ENCODE measurements around the gene CCDC12.

DNA sequence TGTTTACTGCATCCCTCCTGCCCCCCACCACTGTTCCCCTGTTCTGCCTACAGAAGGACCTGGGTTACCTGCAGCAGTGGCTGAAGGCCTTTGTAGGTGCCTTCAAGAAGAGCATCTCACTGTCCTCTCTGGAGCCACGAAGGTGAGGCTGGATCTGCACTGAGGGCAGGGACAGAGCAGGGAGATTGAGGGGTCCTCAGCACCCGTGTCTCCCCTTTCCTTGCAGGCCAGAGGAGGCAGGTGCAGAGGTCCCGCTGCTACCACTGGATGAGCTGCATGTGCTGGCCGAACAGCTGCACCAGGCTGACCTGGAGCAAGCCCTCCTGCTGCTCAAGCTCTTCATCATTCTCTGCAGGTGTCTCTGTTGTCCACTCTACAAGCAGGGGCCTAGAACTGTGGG, 12.1 kb upstream of the CCDC12 start:
- TF ChIP-seq, protein P1, sequence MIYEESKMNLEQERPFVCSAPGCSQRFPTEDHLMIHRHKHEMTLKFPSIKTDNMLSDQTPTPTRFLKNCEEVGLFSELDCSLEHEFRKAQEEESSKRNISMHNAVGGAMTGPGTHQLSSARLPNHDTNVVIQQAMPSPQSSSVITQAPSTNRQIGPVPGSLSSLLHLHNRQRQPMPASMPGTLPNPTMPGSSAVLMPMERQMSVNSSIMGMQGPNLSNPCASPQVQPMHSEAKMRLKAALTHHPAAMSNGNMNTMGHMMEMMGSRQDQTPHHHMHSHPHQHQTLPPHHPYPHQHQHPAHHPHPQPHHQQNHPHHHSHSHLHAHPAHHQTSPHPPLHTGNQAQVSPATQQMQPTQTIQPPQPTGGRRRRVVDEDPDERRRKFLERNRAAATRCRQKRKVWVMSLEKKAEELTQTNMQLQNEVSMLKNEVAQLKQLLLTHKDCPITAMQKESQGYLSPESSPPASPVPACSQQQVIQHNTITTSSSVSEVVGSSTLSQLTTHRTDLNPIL (CRISPR knock-in tag; IDR thresholded peaks at IDR 0.05; ENCODE audit: low read depth), result no peak
- TF ChIP-seq, protein P2, sequence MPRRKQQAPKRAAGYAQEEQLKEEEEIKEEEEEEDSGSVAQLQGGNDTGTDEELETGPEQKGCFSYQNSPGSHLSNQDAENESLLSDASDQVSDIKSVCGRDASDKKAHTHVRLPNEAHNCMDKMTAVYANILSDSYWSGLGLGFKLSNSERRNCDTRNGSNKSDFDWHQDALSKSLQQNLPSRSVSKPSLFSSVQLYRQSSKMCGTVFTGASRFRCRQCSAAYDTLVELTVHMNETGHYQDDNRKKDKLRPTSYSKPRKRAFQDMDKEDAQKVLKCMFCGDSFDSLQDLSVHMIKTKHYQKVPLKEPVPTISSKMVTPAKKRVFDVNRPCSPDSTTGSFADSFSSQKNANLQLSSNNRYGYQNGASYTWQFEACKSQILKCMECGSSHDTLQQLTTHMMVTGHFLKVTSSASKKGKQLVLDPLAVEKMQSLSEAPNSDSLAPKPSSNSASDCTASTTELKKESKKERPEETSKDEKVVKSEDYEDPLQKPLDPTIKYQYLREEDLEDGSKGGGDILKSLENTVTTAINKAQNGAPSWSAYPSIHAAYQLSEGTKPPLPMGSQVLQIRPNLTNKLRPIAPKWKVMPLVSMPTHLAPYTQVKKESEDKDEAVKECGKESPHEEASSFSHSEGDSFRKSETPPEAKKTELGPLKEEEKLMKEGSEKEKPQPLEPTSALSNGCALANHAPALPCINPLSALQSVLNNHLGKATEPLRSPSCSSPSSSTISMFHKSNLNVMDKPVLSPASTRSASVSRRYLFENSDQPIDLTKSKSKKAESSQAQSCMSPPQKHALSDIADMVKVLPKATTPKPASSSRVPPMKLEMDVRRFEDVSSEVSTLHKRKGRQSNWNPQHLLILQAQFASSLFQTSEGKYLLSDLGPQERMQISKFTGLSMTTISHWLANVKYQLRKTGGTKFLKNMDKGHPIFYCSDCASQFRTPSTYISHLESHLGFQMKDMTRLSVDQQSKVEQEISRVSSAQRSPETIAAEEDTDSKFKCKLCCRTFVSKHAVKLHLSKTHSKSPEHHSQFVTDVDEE (CRISPR knock-in tag; IDR thresholded peaks at IDR 0.05), result no peak
- TF ChIP-seq RARB (CRISPR knock-in tag; IDR thresholded peaks at IDR 0.05), result no peak
- TF ChIP-seq ZFP30 (CRISPR knock-in tag; IDR thresholded peaks at IDR 0.05), result no peak
- TF ChIP-seq ZNF565 (CRISPR knock-in tag; conservative IDR thresholded peaks at IDR 0.05; ENCODE audit: low read depth), result no peak

Measured in SK-N-SH treated with all-trans-retinoic acid at 6 μM for 48 hours (cell line).